Thymus (tissue), 11 donors: Measurements from ENCODE around the gene THSD4. TPM values are rescaled to one million over a fixed set of nuclear protein-coding genes. Genes with fewer than 3 reads are reported as not detected.

Experiments used
- DNase-seq, 9 donors: peaks; one replicate each; pipeline ENCODE4 v3.0.0-alpha.2; 2013; ENCODE audit warnings: low spot score in 9 of 9, low read depth in 6 of 9, missing footprints in 1 of 9
- H3K27ac ChIP-seq, 2 donors: one replicate each; pipeline ENCODE4 v1.5.1; 2013; ENCODE audit warnings: control low read depth in 1 of 2, low read depth in 1 of 2, low read length in 1 of 2, mild to moderate bottlenecking in 1 of 2, moderate library complexity in 1 of 2
- H3K27me3 ChIP-seq, 2 donors: one replicate each; pipeline ENCODE4 v1.5.1; 2013; ENCODE audit warnings: low read length in 1 of 2; ENCODE audit not compliant: control insufficient read depth in 2 of 2, insufficient read depth in 1 of 2
- H3K36me3 ChIP-seq, 2 donors: one replicate each; pipeline ENCODE4 v1.5.1; 2013; ENCODE audit warnings: low read length in 1 of 2, mild to moderate bottlenecking in 1 of 2, moderate library complexity in 1 of 2; ENCODE audit not compliant: control insufficient read depth in 2 of 2, insufficient read depth in 2 of 2
- H3K4me1 ChIP-seq, 2 donors: one replicate each; pipeline ENCODE4 v1.5.1; 2013; ENCODE audit warnings: low read length in 2 of 2; ENCODE audit not compliant: control insufficient read depth in 2 of 2, insufficient read depth in 2 of 2
- H3K4me3 ChIP-seq, 2 donors: one replicate each; pipeline ENCODE4 v1.5.1; 2013; ENCODE audit warnings: low read length in 2 of 2, control low read depth in 1 of 2, mild to moderate bottlenecking in 1 of 2
- H3K9me3 ChIP-seq, 2 donors: one replicate each; pipeline ENCODE4 v1.5.1; 2013; ENCODE audit warnings: low read length in 1 of 2, mild to moderate bottlenecking in 1 of 2; ENCODE audit not compliant: control insufficient read depth in 2 of 2, insufficient read depth in 1 of 2
- WGBS: extraction: QIAGEN DNeasy Blood & Tissue Kit; methylation state at CpG from one replicate; pipeline ENCODE4 v1.1.7; 2013; 5-methylcytosine and 5-hydroxymethylcytosine counted together
- polyA plus RNA-seq: library from polyadenylated mRNA; stranded (reverse); fragments of 200-250 nt; gene quantifications from one replicate; pipeline ENCODE4 v1.2.3, GENCODE V29; 2013
- total RNA-seq: library from RNA; stranded (reverse); fragments of 120-200 nt; gene quantifications from one replicate; pipeline ENCODE4 v1.2.4, GENCODE V29; 2013
- donor health status: healthy.

The THSD4 gene
- total and polyA plus RNA-seq, 2 donors = 1.7 to 2.2 TPM

- no peak overlapping the region for H3K4me3 ChIP-seq
- 71% methylated on average over 1 of the region's 1 CpG for WGBS
- H3K27me3 ChIP-seq = no peaks in the 10 kb centered on the region
- no peak for DNase-seq
- H3K27ac ChIP-seq = no peak overlapping the region
- no peaks in the 10 kb centered on the region for H3K36me3 ChIP-seq
- no peaks in the 10 kb centered on the region for H3K4me1 ChIP-seq
- H3K9me3 ChIP-seq = no peaks in the 10 kb centered on the region
These were observed 34.6 kb upstream of the THSD4 start for GRCh38 chr15:71080705-71081104.

DNA sequence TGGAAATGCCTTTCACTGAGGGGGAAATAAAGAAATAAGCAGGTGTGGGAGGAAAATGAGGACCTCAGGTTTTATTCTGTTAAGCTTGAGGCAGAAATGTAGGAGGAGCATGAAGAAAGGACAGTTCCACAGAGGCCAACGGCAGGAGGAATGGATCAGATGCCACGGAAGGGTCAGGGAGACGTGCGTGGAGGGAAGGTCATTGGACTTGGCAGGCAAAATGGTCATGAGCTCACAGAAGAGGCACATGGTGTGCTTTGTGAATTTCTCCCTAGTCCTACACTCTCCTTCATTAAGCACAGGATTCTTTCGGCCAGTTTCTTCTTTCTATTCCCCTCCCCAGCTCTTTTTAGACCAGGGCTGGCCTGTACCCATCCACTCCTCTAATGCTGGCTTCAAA is 32.5 kb upstream of the THSD4 start:
- no peak for DNase-seq
- Histone ChIP-seq H3K9me3 (no peaks in the 10 kb centered on the region), H3K4me1 (no peaks in the 10 kb centered on the region), H3K27ac (no peak overlapping the region), H3K4me3 (no peak overlapping the region), H3K27me3 (no peaks in the 10 kb centered on the region), H3K36me3 (no peaks in the 10 kb centered on the region)
- 97% methylated on average over 5 of the region's 5 CpGs for WGBS

GRCh38 chr15:71083349-71083748 is 31.9 kb upstream of the THSD4 start:
- Histone ChIP-seq H3K4me3 (no peak overlapping the region), H3K36me3 (no peaks in the 10 kb centered on the region), H3K27me3 (no peaks in the 10 kb centered on the region), H3K27ac (no peak overlapping the region), H3K9me3 (no peaks in the 10 kb centered on the region), H3K4me1 (no peaks in the 10 kb centered on the region)
- 90% methylated on average over 5 of the region's 5 CpGs for WGBS
- DNase-seq = no peak

GRCh38 chr15:71084264-71084663 is 31.0 kb upstream of the THSD4 start:
- Histone ChIP-seq H3K4me3 (no peak overlapping the region), H3K4me1 (no peaks in the 10 kb centered on the region), H3K27ac (no peak overlapping the region), H3K9me3 (no peaks in the 10 kb centered on the region), H3K27me3 (no peaks in the 10 kb centered on the region), H3K36me3 (no peaks in the 10 kb centered on the region)
- 94% methylated on average over 2 of the region's 2 CpGs for WGBS
- no peak for DNase-seq

- H3K9me3 ChIP-seq = no peaks in the 10 kb centered on the region
- no peak for DNase-seq
- WGBS = 67% methylated on average over 3 of the region's 3 CpGs
- H3K36me3 ChIP-seq = no peaks in the 10 kb centered on the region
- H3K4me1 ChIP-seq = no peaks in the 10 kb centered on the region
- no peaks in the 10 kb centered on the region for H3K27me3 ChIP-seq
- H3K4me3 ChIP-seq = no peak overlapping the region
- H3K27ac ChIP-seq = no peak overlapping the region
These were observed 29.5 kb upstream of the THSD4 start for GRCh38 chr15:71085809-71086208.

- no peaks in the 10 kb centered on the region for H3K4me1 ChIP-seq
- H3K9me3 ChIP-seq = no peaks in the 10 kb centered on the region
- H3K27me3 ChIP-seq = no peaks in the 10 kb centered on the region
- no peak for DNase-seq
- no peak overlapping the region for H3K4me3 ChIP-seq
- no peaks in the 10 kb centered on the region for H3K36me3 ChIP-seq
- no peak overlapping the region for H3K27ac ChIP-seq
These were observed 27.1 kb upstream of the THSD4 start for GRCh38 chr15:71088155-71088554.

DNA sequence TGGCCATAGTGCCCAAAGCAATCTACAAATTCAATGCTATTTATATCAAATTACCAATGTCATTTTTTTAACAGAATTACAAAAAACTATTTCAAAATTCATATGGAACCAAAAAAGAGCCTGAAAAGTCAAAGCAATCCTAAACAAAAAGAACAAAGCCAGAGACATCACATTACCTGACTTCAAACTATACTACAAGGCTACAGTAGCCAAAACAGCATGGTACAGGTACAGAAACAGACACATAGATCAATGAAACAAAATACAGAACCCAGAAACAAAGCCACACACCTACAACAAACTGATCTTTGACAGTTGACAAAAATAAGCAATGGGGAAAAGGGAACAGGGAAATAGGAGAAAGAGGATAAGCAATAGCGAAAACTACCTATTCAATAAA is 26.6 kb upstream of the THSD4 start:
- H3K4me3 ChIP-seq = no peak overlapping the region
- 98% methylated on average over 1 of the region's 1 CpG for WGBS
- H3K4me1 ChIP-seq = no peaks in the 10 kb centered on the region
- H3K27me3 ChIP-seq = no peaks in the 10 kb centered on the region
- no peaks in the 10 kb centered on the region for H3K36me3 ChIP-seq
- H3K27ac ChIP-seq = no peak overlapping the region
- no peaks in the 10 kb centered on the region for H3K9me3 ChIP-seq
- no peak for DNase-seq

DNA sequence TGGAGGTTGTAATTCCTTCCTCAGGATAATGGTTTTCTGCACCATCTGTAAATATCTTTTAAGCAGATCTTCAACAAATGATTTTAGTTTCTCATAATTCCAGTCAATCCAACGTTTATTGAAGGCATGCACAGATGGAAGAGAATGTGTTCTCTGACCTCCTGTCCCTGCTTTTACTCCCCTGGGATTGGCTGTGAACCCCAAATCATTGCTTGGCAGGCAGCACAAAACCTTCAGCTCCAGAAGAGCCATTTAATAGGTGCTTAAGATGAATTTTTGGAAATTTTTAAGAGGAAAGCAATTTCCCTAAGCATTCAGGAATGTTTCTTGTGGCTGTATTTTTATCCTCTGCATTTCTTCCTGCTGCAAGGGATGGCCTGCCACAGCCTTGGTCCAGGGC is 25.5 kb upstream of the THSD4 start:
- Histone ChIP-seq H3K4me3 (no peak overlapping the region), H3K9me3 (no peaks in the 10 kb centered on the region), H3K36me3 (no peaks in the 10 kb centered on the region), H3K4me1 (no peaks in the 10 kb centered on the region), H3K27me3 (no peaks in the 10 kb centered on the region), H3K27ac (no peak overlapping the region)
- WGBS = 86% methylated on average over 1 of the region's 1 CpG
- DNase-seq = no peak

GRCh38 chr15:71091601-71092000 is 23.7 kb upstream of the THSD4 start:
- H3K27me3 ChIP-seq = no peaks in the 10 kb centered on the region
- DNase-seq = no peak

GRCh38 chr15:71092056-71092600 is 23.1 kb upstream of the THSD4 start:
- H3K27ac ChIP-seq = no peak overlapping the region
- DNase-seq = no peak
- H3K9me3 ChIP-seq = no peaks in the 10 kb centered on the region
- no peaks in the 10 kb centered on the region for H3K4me1 ChIP-seq
- no peak overlapping the region for H3K4me3 ChIP-seq
- H3K36me3 ChIP-seq = no peaks in the 10 kb centered on the region
- WGBS = 90% methylated on average over 7 of the region's 7 CpGs
- no peaks in the 10 kb centered on the region for H3K27me3 ChIP-seq

More at GRCh38 chr15:71091601-71092000, 23.7 kb upstream of the THSD4 start:
- Histone ChIP-seq H3K27ac (no peak overlapping the region), H3K36me3 (no peaks in the 10 kb centered on the region), H3K9me3 (no peaks in the 10 kb centered on the region), H3K4me1 (no peaks in the 10 kb centered on the region), H3K4me3 (no peak overlapping the region)
- WGBS = 86% methylated on average over 1 of the region's 1 CpG
